Globus pallidus (tissue), 1 donor: Measurements from ENCODE around the gene ATE1.

ENCODE experiments used
- DNase-seq: peaks from one replicate; pipeline ENCODE4 v3.0.0-alpha.2; 2015; ENCODE audit warnings: low spot score

Gene ATE1

DNA sequence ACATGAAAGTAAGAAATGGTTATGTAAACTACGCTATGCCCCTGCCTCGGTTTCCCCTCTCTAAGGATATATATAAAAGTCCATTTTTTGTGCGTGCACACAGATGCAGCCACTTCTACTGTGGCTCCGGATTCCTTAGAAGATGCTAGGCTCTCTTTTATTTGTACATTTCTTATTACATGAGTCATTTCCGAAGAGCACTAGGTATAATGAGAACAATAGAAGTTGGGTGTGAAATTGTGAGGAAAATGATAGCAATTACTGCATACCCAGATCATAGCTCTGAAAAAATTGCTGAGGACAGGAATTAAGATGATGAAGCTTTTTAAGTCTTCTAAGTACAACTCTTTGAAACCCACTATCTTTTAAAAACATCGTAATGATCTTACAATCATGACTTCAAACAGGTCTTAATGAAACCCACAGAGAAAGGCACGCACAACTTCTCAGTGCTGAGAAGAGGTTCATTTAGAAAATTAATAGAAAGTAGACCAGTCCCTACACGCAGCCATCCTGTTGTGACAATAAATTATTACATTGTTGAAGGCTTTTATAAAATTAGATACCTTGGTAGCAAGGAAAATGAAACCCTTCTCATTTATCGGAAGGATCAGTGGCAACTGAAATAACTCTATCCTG lies 233.4 kb downstream of the ATE1 start:
- DNase-seq, result no peak

DNA sequence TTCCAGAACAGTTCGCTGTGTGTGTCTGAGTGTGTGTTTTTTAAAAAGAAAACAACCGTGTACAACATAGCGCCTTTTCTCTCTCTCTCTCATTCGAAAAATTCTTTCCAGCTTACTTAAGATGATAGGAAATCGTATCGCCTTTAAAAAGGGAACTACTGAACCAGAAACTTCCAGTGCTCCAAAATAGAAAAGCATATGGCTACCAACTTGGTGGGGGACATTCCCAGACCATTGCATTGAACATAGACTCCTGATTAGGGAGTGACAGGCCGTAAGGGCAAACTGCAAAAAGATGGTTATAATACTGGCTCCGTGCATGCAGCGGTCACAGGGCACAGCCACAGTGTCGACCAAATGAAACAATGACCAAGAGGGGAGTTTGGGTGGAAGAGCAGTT lies 235.2 kb downstream of the ATE1 start:
- no peak for DNase-seq

DNA sequence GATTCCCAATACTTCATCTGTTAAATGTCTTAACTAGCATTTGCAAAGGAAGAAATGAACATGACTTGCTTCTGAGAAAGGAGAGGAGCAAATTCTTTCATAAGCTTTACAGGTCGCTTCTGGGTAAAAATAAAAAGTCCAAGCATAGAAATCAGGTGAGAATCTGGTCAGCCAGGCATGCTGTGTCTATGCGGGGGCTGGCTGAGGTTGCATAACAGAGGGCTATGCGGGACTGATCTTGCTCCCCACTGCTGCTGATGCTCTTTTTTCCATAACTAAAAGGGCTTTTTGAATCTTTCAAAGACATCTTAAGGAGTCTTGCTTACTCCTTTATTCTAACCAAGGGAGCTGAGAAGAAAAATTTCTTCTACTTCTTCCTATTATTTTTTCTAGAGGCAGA lies 236.9 kb downstream of the ATE1 start:
- no peak for DNase-seq
